HG03039 (cell line): Measurements from ENCODE around the gene ZNF750.

ENCODE experiments used
- ATAC-seq: cut with Tn5 transposase; IDR thresholded peaks from one replicate; pipeline ENCODE4 v1.9.1; 2021; ENCODE audit warnings: mild to moderate bottlenecking, moderate library complexity; ENCODE audit not compliant: unreplicated experiment

ZNF750 gene

DNA sequence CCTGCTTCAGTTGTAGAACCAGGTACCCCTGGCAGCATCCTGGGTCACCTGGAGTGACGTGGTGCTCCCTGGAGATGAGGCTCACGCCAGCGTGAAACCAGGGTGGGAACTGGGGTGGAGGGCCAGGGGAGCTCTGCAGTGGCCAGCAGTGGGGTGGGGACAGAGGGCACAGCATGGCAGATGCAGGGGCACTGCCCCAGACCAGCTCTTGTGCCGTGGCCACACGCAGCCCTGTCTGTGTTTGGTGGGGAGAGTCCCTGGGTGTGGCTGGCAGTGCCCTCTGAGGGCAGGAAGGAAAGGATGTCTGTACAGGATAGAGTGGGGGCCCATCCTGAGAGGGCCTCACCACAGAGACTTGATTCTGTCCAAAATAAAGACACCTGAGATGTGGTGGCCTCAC is 24.5 kb downstream of the ZNF750 start:
- no peak for ATAC-seq

DNA sequence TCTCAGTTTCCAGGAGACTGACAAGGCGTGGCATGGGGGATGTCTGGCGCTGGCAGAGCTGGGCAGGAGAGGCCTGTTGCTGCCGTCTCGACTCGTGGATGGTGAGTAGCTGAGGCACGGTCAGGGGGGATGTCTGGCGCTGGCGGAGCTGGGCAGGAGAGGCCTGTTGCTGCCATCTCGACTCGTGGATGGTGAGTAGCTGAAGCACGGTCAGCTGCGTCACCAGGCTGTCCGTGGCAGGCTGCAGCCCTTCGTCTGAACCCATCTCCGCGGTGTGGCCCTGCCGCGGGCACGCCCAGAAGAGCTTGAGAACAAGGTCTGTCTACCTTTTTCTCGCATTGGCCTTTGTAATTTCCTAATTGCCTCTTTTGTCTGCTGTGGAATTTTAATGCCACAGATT is 25.0 kb downstream of the ZNF750 start:
- no peak for ATAC-seq

DNA sequence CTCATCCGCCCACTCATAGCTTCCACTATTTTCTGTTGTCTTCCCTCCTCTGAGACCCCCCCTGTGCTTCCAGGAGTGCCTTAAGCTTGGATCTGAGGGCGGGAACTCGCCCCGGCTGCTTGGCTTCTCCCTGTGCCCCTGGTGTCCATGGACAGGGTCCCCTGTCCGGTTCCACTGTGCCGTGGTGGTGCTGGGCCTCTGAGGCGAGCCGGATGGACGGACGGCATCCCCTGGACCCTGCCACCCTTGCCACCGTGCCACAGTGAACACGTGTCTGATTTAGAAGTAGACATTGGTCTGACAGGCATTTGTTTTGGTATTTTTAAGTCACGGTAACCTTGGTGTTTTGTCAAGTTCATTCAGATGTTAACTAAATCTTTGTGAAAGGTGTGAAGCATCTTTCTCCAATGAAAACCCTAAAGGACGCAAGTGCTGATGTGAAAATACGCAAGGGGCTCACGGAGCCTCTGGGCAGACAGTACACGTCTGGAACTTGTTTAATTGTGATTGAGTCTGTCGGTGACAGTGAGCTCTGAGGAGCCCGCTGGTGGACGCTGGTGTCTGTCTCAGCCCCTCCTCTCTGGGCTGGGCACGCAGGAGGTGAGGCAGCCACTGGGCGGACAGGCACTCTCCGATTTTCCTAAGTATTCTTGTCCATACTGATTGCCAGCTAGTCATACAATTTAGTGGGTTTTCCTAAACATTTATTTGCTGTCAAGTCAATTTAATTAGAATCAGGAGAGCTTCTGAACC is 26.3 kb downstream of the ZNF750 start:
- no peak for ATAC-seq

DNA sequence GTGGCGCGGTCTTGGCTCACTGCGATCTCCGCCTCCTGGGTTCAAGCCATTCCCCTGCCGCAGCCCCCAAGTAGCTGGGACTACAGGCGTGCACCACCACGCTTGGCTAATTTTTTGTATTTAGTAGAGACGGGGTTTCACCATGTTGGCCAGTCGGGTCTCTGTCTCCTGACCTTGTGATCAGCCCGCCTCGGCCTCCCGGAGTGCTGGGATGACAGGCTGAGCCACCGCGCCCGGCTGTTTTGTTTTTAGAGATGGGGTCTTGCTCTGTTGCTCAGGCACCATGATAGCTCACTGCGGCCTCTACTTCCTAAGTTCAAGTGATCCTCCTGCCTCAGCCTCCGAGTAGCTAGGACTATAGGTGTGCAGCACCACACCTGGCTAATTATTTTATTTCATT is 27.2 kb downstream of the ZNF750 start:
- ATAC-seq: no peak

DNA sequence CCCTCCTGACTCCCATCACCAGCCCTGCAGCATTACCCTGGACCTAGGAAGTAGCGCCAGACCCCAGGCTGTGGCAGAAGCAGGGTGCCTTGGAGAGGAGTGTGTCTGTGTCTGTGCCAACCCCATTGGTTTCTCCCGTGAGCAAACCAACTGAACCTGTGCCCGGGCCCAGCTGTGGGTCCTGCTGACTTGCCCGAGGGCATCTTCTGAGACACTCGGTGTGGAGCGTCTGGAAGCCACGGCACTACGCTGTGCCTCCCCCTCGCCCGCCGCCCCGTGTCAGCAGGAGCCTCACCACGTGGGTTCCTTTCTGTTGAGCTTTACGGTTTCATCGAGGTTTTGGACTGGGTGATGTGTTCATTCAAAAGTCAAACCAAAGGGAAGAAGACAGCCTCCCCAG is 27.8 kb downstream of the ZNF750 start:
- no peak for ATAC-seq

DNA sequence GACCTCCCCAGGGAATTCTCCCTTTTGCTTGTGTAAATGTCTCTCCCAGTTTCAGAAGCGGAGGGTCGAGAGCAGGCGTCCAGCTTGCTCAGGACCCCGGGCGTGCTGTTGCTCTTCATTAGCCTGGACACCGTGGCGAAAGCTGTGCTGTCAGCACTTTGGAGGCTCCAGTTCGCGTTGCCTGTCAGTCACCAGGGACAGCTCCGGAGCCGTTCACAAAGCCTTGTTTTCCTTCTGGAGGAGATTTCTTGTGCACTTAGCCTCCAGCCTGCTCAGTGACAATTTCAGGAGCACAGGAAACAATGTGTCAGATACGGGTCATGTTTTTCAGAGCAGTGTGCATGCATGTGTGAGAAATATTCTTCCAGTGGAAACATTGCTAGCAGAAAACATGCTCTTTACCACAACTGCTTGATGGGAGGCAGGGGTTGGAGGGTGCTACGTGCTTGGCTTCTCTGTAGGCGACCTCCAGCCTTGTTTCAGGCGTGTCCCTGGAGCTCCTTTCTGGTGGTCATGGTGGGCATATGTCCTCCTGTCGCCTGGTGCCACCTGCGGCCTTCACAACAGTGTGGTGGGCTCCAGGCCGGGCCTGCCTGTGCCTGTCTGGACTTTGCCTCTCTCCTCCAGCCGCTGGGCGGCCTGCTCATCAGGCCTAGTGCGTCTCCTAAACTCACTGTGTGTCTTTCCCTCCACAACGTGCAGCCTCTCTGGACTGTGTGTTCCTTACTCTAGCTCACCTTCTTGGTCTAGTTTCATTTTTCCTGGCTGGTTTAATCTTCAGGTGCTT is 29.0 kb downstream of the ZNF750 start:
- no peak for ATAC-seq

DNA sequence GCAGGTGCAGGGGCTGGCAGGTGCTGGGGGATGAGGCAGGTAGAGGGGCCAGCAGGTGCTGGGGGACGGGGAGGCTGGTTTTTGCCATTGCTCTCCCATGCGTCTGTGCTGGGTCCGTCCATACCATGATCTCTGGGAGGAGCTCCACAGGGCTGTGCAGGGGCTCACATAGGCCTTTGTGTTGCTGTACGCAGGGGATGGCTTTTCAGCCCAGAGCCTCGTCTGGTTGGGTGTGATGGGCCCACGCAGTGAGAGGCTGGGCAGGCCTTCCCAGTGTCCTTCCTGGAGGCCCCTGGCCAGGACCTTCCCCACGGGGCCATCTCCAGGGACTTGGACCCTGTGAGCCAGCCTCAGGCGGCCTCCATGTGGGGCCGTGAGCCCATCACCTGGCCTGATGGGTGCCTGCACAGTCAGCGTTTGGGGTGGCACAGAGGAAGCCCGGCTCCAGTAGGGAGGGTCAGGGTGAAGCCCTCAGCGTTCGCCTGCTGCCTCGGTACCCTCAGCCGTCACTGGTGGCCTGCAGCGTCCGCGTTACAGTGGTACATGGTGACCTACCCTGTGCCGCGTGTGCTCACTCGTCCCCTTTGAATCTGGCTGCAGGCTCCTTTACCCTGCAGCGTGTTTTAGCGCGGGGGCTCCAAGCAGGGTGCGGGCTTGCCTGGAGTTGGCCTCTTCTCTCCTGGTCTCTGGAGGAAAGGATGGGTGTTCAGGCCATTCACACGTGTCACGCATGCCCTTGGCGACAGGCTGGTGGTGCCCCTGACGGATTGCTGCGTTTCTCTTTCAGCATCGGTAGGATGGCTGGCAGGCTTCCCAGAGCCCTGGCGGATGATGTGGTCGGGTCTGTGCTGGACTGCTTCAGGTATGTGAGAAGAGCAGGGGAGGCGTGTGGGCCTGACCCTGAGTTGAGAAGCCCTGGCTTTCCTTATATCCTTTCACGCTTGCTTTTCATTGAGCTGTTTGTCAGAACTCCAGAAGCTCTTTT is 30.6 kb downstream of the ZNF750 start:
- no peak for ATAC-seq

DNA sequence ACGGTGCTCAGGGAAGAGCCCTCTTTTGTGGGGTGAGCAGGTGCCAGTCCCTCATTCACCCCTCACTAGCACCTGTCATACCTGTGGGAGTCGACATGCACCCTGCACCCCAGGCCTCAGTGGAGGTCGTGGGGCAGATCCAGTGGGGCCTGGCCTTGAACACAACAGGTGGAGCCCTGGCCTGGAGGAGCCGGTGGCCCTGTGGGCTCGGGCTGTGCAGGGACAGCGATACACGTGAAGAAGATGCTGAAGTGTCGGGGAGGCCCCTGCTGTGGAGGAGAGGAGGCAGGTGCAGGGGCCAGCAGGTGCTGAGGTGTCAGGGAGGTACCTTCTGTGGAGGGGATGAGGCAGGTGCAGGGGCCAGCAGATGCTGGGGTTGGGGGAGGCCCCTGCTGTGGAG is 31.8 kb downstream of the ZNF750 start:
- ATAC-seq: no peak

DNA sequence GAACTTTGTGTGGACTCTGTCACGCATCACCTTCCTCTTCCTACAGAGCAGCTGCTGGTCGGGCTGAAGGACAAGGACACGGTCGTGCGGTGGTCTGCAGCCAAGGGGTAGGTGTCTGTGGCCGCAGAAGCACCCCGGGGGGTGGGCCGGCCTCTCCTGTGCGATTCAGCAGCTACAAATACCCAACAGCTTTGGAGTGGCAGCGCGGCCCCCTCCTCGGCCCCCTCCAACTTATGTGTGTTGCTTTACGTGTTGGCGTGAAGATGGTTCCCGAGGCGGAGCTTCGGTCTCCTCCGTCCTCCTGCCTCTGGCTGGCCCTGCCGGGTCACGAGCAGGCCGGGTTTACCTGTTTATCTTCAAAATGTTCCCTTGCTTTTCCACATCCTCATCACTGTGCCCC is 32.3 kb downstream of the ZNF750 start:
- ATAC-seq: no peak

DNA sequence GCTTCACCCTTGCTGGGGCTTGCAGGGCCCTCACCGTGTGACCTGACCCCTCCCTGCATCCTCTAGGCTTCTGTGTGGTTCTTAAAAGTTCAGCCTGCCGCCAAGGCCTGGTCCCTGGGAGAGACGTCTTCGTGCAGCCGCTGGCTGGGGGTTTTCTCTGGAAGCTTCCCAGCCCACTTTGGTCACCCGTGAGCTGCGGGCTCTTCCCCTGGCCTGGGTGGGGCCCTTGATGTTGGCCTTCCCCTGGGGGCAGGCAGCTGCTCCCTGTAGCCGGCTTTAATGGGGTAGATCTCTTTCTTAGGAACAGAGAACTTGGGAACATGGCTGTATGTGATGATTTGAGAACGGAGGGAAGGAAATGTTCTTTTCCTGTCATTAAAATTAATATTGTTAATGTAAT is 32.7 kb downstream of the ZNF750 start:
- no peak for ATAC-seq

DNA sequence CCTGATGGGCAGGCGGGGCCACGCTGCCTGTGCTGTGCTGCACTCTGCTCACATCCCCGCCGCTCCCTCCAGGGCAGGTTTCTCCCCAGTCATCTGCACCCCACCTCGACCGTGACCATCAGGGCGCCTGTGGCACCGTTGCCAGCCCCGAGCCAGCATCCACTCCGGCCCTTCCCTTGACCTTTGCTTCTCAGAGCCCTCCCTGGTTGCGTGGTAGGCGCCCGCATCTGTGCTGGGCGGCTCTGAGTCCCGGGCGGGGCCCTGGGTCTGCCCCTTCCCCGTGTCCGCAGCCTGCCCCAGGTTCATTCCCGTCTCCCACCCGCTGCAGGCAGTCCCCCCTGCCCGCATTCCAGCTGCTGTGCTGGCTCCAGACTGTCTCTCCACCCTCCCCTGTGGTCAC is 33.2 kb downstream of the ZNF750 start:
- ATAC-seq: no peak

DNA sequence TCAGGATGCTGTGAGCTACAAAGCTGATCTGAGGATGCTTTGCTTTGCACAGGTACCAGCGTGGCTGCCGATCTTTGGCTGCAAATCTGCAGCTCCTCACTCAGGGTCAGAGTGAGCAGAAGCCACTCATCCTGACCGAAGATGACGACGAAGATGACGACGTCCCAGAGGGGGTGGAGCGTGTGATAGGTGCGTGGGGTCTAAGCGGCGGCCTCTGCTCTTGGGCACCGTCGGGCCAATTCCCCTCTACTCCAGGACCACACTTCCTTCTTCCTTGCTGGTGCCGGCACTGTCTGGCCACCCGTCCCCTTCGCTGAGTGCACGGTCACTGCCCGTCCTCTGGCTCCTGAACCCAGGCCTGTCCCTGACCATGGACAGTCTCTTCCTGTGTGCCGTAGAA is 34.0 kb downstream of the ZNF750 start:
- no peak for ATAC-seq

DNA sequence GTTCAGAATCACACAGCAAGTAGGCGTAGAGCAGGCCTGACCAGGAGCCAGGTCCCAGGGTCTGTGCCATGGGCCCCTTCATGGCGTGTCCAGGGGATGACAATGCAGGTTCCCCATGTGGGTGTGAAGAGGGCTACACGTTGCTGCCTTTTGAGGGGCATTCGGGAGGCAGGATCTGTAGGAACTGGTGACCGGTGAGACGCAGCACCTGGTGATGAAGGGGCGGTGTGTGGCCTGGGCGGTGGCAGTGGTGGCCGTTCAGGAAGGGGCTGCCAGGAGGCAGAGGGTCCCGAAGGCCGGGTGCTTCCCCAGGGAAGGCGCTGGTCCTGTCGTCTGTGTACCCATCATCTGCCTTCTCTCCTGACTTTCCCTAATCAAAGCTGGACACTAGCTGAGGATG is 34.6 kb downstream of the ZNF750 start:
- no peak for ATAC-seq

DNA sequence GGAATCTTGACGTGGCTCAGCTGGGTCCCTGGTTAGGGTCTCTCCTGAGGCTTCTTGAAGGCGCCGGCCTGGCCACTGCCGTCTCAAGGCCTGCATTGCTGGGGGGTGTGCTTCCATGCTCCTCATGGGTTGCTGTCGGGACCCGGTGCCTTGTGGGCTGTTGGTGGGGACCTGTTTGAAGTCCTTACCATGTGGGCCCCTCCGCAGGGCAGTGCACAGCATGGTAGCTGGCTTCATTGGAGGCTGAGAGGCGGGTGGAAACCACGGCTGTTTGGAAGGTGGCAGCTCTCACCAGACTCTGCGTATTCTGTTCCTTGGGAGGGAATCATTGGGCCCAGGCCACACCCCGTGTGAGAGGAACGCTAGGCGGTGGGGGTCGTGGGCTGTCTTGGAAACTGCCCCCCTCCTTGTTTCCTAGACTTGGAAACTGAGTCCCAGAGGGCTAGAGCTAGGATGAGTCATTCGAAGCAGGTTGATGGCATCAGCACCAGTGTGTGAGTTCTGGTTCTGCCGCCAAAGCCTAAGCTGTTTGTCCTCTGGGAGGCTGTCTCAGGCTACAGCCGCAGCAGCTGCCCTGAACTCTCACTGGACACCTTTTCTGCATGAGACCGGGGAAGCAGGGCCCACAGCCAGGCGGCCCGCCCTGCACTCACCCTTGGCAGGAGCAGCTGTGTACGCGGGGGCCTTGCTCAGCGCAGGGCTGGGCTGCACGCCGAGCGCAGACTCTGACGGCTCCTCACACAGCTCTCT is 35.2 kb downstream of the ZNF750 start:
- ATAC-seq: no peak

DNA sequence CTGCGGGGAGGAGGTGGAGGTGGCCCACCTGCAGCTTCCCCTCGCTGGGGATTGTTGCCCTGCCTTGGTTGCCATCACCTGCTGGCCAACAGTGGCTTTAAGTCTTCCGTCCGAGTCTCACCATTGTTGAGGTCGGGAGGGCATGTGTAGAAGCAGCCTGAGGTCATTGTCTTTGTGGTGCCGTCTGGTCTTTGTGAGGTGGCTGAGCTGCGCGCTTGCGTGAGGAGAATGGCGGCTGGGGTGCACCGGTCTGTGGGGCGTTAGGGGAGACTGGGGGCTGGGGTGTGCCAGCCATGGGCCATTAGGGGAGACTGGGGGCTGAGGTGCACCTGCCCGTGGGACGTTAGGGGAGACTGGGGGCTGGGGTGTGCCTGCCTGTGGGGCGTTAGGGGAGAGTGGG is 36.2 kb downstream of the ZNF750 start:
- ATAC-seq: no peak

DNA sequence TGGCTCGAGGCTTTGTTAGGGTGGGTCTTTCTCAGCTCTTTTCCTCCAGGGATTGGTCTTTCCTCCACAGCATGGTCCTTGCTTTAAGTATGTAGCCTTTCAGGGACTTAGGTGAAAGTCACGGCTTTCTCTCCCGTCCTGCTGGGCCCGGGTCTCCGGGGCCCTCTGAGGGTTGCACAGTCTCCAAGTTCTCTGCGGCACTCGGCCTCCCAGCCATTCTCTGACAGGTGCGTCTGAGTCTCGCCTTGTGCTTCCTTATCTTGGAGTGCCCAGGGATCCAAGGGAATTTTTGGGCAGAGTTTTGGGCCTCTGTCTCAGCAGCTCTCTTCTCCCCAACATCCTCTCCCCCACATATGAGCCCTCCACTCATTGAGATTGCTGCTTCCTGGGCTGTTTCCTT is 36.6 kb downstream of the ZNF750 start:
- no peak for ATAC-seq

DNA sequence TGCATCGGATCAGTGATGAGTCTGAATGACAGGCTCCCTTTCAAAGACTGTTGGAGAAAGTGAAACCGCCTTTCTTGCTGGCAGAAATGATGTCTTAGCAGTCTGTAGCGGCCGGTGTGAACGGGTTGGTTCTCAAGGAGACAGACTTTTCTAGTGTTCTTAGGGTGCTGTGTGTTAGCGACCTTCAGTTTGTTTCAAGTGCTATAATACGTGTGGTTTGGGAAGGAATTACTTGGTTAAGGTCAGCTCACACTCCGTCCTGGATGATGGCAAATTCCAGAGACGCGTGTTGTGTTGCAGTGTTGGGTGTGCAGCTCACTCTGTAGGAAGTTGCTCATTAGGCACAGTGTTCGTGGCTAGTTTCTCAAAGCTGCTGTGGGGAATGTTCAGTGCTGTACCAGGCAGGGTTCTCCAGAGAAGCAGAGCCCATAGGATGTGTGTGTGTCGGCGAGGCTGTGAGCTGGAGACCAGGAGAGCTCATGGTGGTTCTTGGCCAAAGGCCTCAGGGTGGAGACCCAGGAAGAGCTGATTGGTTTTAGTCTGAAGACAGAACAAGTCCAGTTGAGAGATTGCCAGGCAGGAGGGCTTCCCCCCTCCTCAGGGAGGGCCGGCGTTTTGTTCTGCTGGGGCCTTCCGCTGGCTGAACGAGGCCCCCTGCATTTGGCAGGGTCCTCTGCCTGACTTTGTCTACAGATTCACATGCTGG is 37.6 kb downstream of the ZNF750 start:
- no peak for ATAC-seq

DNA sequence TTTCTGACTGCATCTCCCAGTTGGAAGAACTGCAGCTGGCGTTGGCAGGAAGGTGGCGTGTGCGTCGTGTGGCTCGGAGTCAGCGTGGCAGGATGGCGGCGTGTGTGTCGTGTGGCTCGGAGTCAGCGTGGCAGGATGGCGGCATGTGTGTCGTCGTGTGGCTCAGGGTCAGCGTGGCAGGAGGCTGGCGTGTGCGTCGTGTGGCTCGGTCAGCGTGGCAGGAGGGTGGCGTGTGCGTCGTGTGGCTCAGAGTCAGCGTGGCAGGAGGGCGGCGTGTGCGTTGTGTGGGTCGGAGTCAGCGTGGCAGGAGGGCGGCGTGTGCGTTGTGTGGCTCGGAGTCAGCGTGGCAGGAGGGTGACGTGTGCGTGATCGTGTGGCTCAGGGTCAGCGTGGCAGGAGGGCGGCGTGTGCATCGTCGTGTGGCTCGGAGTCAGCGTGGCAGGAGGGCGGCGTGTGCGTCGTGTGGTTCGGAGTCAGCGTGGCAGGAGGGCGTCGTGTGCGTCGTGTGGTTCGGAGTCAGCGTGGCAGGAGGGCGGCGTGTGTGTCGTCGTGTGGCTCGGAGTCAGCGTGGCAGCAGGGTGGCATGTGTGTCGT is 38.3 kb downstream of the ZNF750 start:
- no peak for ATAC-seq

DNA sequence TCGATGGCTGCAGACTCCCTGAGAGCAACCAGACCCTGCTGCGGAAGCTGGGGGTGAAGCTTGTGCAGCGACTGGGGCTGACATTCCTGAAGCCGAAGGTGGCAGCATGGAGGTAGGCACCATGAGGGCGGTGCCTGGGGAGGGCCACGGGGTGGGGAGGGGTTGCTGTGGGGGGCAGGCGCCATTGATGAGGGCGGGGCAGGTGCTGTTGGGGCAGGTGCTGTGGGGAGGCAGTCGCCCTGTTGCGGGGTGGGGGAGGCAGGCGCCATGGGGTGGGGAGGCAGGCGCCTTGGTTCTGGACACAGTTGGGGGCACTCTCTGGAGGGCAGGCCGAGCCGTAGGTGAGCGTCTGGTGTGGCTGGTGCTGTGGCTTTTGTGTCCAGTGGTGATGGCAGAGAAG is 38.9 kb downstream of the ZNF750 start:
- no peak for ATAC-seq

DNA sequence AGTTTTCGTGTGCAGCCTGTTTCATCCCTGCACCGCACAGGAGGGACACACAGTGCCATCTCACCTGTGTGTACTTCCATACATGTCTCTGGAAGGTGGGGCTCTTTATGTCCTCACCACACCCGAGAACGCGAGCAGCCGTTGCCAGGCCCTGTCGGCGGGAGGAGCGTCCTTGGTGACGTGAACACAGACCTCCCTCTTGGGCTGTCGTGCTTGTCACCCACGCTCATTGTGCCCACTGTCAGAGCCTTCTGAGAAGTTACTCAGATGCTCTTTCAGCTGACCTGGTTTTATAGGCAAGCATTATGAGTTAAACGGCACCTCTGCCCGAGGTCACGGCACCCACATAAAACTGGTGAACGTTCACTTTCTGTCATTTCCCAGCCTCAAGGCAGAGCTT is 40.2 kb downstream of the ZNF750 start:
- ATAC-seq: no peak
